WTC11 (cell line): ENCODE results near the gene MON2. TPM values are rescaled to one million over a fixed set of nuclear protein-coding genes. Genes with fewer than 3 reads are reported as not detected.
A peak's percentile ranks its signal among the peaks of the same experiment; 100 is the strongest.

ENCODE experiments used
- CREB1 ChIP-seq: sonication (generic); formaldehyde crosslinking; IDR thresholded peaks from 2 replicates; pipeline ENCODE4 v1.8.0; 2023; ENCODE audit warnings: mild to moderate bottlenecking, missing genetic modification reagents
- CTCF ChIP-seq: fragments of 200-600 bp; IDR thresholded peaks from 2 replicates; pipeline ENCODE4 v1.8.0; 2022; ENCODE audit warnings: antibody characterized with exemption
- E2F1 ChIP-seq: sonication (generic); formaldehyde crosslinking; IDR thresholded peaks from 2 replicates; pipeline ENCODE4 v1.8.0; 2022; ENCODE audit warnings: mild to moderate bottlenecking, missing genetic modification reagents
- FOXP4 ChIP-seq: sonication (generic); formaldehyde crosslinking; IDR thresholded peaks from 2 replicates; pipeline ENCODE4 v1.8.0; 2022; ENCODE audit warnings: mild to moderate bottlenecking, missing genetic modification reagents
- GTF2I ChIP-seq: fragments of 250-450 bp; sonication (Bioruptor Pico); conservative IDR thresholded peaks from 2 replicates; pipeline ENCODE4 v1.4.0; 2021; ENCODE audit warnings: mild to moderate bottlenecking
- MAX ChIP-seq: sonication (generic); formaldehyde crosslinking; IDR thresholded peaks from 2 replicates; pipeline ENCODE4 v1.8.0; 2022; ENCODE audit warnings: mild to moderate bottlenecking, missing genetic modification reagents
- MXD4 ChIP-seq: fragments of 250-450 bp; sonication (Bioruptor Pico); IDR thresholded peaks from 2 replicates; pipeline ENCODE4 v1.8.0; 2021; ENCODE audit warnings: mild to moderate bottlenecking, moderate library complexity, borderline replicate concordance
- NFYB ChIP-seq: sonication (generic); formaldehyde crosslinking; conservative IDR thresholded peaks from 2 replicates; pipeline ENCODE4 v1.8.0; 2022; ENCODE audit warnings: low read depth, missing genetic modification reagents
- NR2C2 ChIP-seq: sonication (generic); formaldehyde crosslinking; IDR thresholded peaks from 2 replicates; pipeline ENCODE4 v1.8.0; 2022; ENCODE audit warnings: mild to moderate bottlenecking, missing genetic modification reagents
- NR3C1 ChIP-seq: sonication (generic); formaldehyde crosslinking; conservative IDR thresholded peaks from 2 replicates; pipeline ENCODE4 v1.8.1; 2023; ENCODE audit warnings: low read depth, mild to moderate bottlenecking, missing genetic modification reagents
- SMAD4 ChIP-seq: sonication (generic); formaldehyde crosslinking; IDR thresholded peaks from 2 replicates; pipeline ENCODE4 v1.8.0; 2022; ENCODE audit warnings: mild to moderate bottlenecking, missing genetic modification reagents
- TCF7 ChIP-seq: sonication (generic); formaldehyde crosslinking; IDR thresholded peaks from 2 replicates; pipeline ENCODE4 v1.8.0; 2022; ENCODE audit warnings: mild to moderate bottlenecking, low read depth, missing genetic modification reagents, moderate library complexity
- TP53 ChIP-seq: sonication (generic); formaldehyde crosslinking; IDR thresholded peaks from 2 replicates; pipeline ENCODE4 v1.8.1; 2023; ENCODE audit warnings: mild to moderate bottlenecking, missing genetic modification reagents
- USF2 ChIP-seq: sonication (generic); formaldehyde crosslinking; IDR thresholded peaks from 2 replicates; pipeline ENCODE4 v1.8.1; 2023; ENCODE audit warnings: mild to moderate bottlenecking, missing genetic modification reagents, moderate library complexity
- ZBTB43 ChIP-seq: sonication (generic); formaldehyde crosslinking; IDR thresholded peaks from 2 replicates; pipeline ENCODE4 v1.8.1; 2023; ENCODE audit warnings: mild to moderate bottlenecking, missing genetic modification reagents
- ZMAT4 ChIP-seq: fragments of 250-450 bp; sonication (Bioruptor Pico); IDR thresholded peaks from 2 replicates; pipeline ENCODE4 v1.9.0; 2021; ENCODE audit warnings: mild to moderate bottlenecking
- ZNF138 ChIP-seq: sonication (generic); formaldehyde crosslinking; conservative IDR thresholded peaks from 2 replicates; pipeline ENCODE4 v1.8.1; 2022; ENCODE audit warnings: mild to moderate bottlenecking, moderate library complexity, missing genetic modification reagents
- ZNF281 ChIP-seq: sonication (generic); formaldehyde crosslinking; IDR thresholded peaks from 2 replicates; pipeline ENCODE4 v1.8.0; 2023; ENCODE audit warnings: mild to moderate bottlenecking, missing genetic modification reagents
- ZSCAN18 ChIP-seq: fragments of 250-450 bp; sonication (Bioruptor Pico); IDR thresholded peaks from 2 replicates; pipeline ENCODE4 v2.1.2; 2022; ENCODE audit warnings: mild to moderate bottlenecking, moderate library complexity
- total RNA-seq: library from RNA; stranded (reverse); gene quantifications from 3 replicates; pipeline ENCODE4 v1.2.3, GENCODE V29; 2021

Gene MON2
- total RNA-seq, 1 experiment from 2014 or later, result 25.8 TPM

- TF ChIP-seq ZMAT4 (CRISPR knock-in tag) (no peak), GTF2I (CRISPR knock-in tag) (no peak), ZBTB43 (0 out of 2 replicates have a peak, but pooled peaks have one; percentile 61), CTCF (no peak), NR2C2 (0 out of 2 replicates have a peak, but pooled peaks have one; percentile 29), ZNF281 (CRISPR knock-in tag) (no peak), CREB1 (peak; percentile 59; the same call in 1 of the 2 replicates), E2F1 (CRISPR knock-in tag) (peak; percentile 77), USF2 (CRISPR knock-in tag) (peak; percentile 3; the same call in 1 of the 2 replicates), MAX (CRISPR knock-in tag) (peak; percentile 73), NR3C1 (CRISPR knock-in tag) (0 out of 2 replicates have a peak, but pooled peaks have one; percentile 29), ZSCAN18 (CRISPR knock-in tag) (no peak), FOXP4 (CRISPR knock-in tag) (0 out of 2 replicates have a peak, but pooled peaks have one; percentile 55), TCF7 (no peak), MXD4 (CRISPR knock-in tag) (no peak), ZNF138 (CRISPR knock-in tag) (0 out of 2 replicates have a peak, but pooled peaks have one; percentile 73), NFYB (CRISPR knock-in tag) (0 out of 2 replicates have a peak, but pooled peaks have one; percentile 13), TP53 (peak; percentile 86), SMAD4 (CRISPR knock-in tag) (no peak)
These were observed 165.8 kb downstream of the MON2 start (continued) for GRCh38 chr12:62632411-62632918.
